HepG2 (cell line): ENCODE data around the gene UCK2. TPM values are rescaled to one million over a fixed set of nuclear protein-coding genes. Genes with fewer than 3 reads are reported as not detected.

ENCODE experiments used
- ATAC-seq: fragments of 200-7000 bp; cut with Tn5 transposase; 3 replicates; pipeline ENCODE4 v1.9.1; 2020; ENCODE audit warnings: mild to moderate bottlenecking, moderate library complexity
- BruUV-seq: library from RNA; stranded (reverse); fragments of 400-500 nt; replicated peaks from 2 replicates; lab custom pipeline; 2021; lab: Mats Ljungman, UMichigan
- CTCF ChIA-PET: fragments of 300-600 bp; formaldehyde crosslinking; extraction: SDS; loops from one replicate; lab custom pipeline; 2021; ENCODE audit warnings: low total read pairs, inconsistent platforms, low intra/inter-chr PET ratio; lab: Yijun Ruan, JAX
- POLR2A ChIA-PET: fragments of 350-600 bp; sonication (Branson Sonifier 250); formaldehyde crosslinking; loops from one replicate; lab custom pipeline; 2020; ENCODE audit warnings: antibody characterized with exemption, inconsistent platforms; lab: Yijun Ruan, JAX
- DNase-seq: peaks from one replicate; pipeline ENCODE4 v3.0.0-alpha.2; 2015; ENCODE audit warnings: low spot score
- FAIRE-seq: peaks from 3 replicates; lab custom pipeline; 2011; peaks lifted over from hg19 to GRCh38; lab: Jason Lieb, UNC
- H2AFZ ChIP-seq: one replicate; pipeline ENCODE4 v1.6.1; 2011; ENCODE audit warnings: low read length, inconsistent platforms
- H3K27ac ChIP-seq: fragments of 300-600 bp; 3 replicates; pipeline ENCODE4 v1.8.0; 2011; ENCODE audit warnings: mixed run types, mild to moderate bottlenecking, mixed read lengths, low read length, inconsistent platforms; ENCODE audit not compliant: insufficient read depth; ENCODE audit errors: extremely low read length
- H3K27me3 ChIP-seq, 2 experiments: fragments of 200-600 bp in 1 of 2; 2 replicates in 1 of 2; 3 replicates in 1 of 2; pipeline versions ENCODE4 v1.6.0 to v1.8.0; 2011; ENCODE audit warnings: low read length in 2 of 2, mild to moderate bottlenecking in 2 of 2, moderate library complexity in 2 of 2, inconsistent platforms in 1 of 2; ENCODE audit not compliant: insufficient read depth in 2 of 2, control insufficient read depth in 1 of 2
- H3K36me3 ChIP-seq, 2 experiments: fragments of 200-600 bp in 1 of 2; replicated peaks in 1 of 2; 2 replicates in 1 of 2; 3 replicates in 1 of 2; pipeline versions ENCODE4 v1.5.1 to v1.8.0; 2011; ENCODE audit warnings: low read length in 2 of 2, inconsistent platforms in 1 of 2; ENCODE audit not compliant: insufficient read depth in 2 of 2, control insufficient read depth in 1 of 2
- H3K4me1 ChIP-seq: 2 replicates; pipeline ENCODE4 v1.5.1; 2012; ENCODE audit warnings: low read length, inconsistent platforms; ENCODE audit not compliant: insufficient read depth
- H3K4me2 ChIP-seq: 2 replicates; pipeline ENCODE4 v1.6.0; 2011; ENCODE audit warnings: low read depth, low read length, inconsistent platforms
- H3K4me3 ChIP-seq, 3 experiments: fragments of 200-600 bp in 1 of 3; sonication (generic), shearing (Covaris generic) in 1 of 3; replicated peaks in 1 of 3; 2 replicates each; pipeline ENCODE4 v1.5.1; 2011 to 2016; ENCODE audit warnings: low read length in 3 of 3, inconsistent platforms in 2 of 3, low read depth in 2 of 3, mild to moderate bottlenecking in 2 of 3, control low read depth in 1 of 3, mixed read lengths in 1 of 3; ENCODE audit not compliant: insufficient read depth in 1 of 3
- H3K79me2 ChIP-seq: one replicate; pipeline ENCODE4 v1.6.1; 2011; ENCODE audit warnings: low read length, inconsistent platforms; ENCODE audit not compliant: insufficient read depth
- H3K9ac ChIP-seq: 2 replicates; pipeline ENCODE4 v1.6.0; 2011; ENCODE audit warnings: mild to moderate bottlenecking, low read depth, low read length, inconsistent platforms; ENCODE audit not compliant: insufficient read depth
- H3K9me3 ChIP-seq: 2 replicates; pipeline ENCODE4 v1.5.1; 2012; ENCODE audit warnings: mild to moderate bottlenecking, low read length
- H4K20me1 ChIP-seq: 2 replicates; pipeline ENCODE4 v1.6.0; 2011; ENCODE audit warnings: inconsistent platforms, mild to moderate bottlenecking, low read length, moderate library complexity; ENCODE audit not compliant: insufficient read depth
- ARNT ChIP-seq: fragments of 450-650 bp; IDR thresholded peaks from 2 replicates; pipeline ENCODE4 v1.6.1; 2017
- BORCS8-MEF2B ChIP-seq: sonication (generic); formaldehyde crosslinking; IDR thresholded peaks from 2 replicates; pipeline ENCODE4 v1.8.0; 2022; ENCODE audit warnings: mild to moderate bottlenecking, missing genetic modification reagents
- HMG20A ChIP-seq: IDR thresholded peaks from 2 replicates; pipeline ENCODE4 v1.6.1; 2016; ENCODE audit warnings: borderline replicate concordance
- KMT2A ChIP-seq: sonication (generic); formaldehyde crosslinking; IDR thresholded peaks from 2 replicates; pipeline ENCODE4 v1.4.0; 2020; ENCODE audit warnings: missing genetic modification reagents
- MIER3 ChIP-seq: IDR thresholded peaks from 2 replicates; pipeline ENCODE4 v1.6.1; 2016; ENCODE audit warnings: missing compliant biosample characterization, borderline replicate concordance
- NFE2 ChIP-seq: sonication (generic); formaldehyde crosslinking; IDR thresholded peaks from 2 replicates; pipeline ENCODE4 v1.4.0; 2020; ENCODE audit warnings: missing genetic modification reagents
- STAG1 ChIP-seq: sonication (generic); formaldehyde crosslinking; IDR thresholded peaks from 2 replicates; pipeline ENCODE4 v1.4.0; 2020; ENCODE audit warnings: missing genetic modification reagents
- TBP ChIP-seq: sonication (generic); formaldehyde crosslinking; IDR thresholded peaks from 2 replicates; pipeline ENCODE4 v1.5.0; 2020; ENCODE audit warnings: missing genetic modification reagents
- TCF12 ChIP-seq, 2 experiments: fragments of 450-650 bp in 1 of 2; sonication (generic) in 1 of 2; formaldehyde crosslinking in 1 of 2; IDR thresholded peaks; 2 replicates each; pipeline versions ENCODE4 v1.6.1 to v1.8.0; 2017 to 2022; ENCODE audit warnings: antibody characterized with exemption in 1 of 2, mild to moderate bottlenecking in 1 of 2, missing genetic modification reagents in 1 of 2, moderate library complexity in 1 of 2
- ZBTB42 ChIP-seq: sonication (generic); formaldehyde crosslinking; IDR thresholded peaks from 2 replicates; pipeline ENCODE4 v1.5.0; 2020; ENCODE audit warnings: mild to moderate bottlenecking, missing genetic modification reagents
- ZNF33A ChIP-seq: sonication (generic); formaldehyde crosslinking; IDR thresholded peaks from 2 replicates; pipeline ENCODE4 v1.5.1; 2020; ENCODE audit warnings: missing genetic modification reagents, mild to moderate bottlenecking, moderate library complexity, borderline replicate concordance
- ZNF362 ChIP-seq: sonication (generic); formaldehyde crosslinking; IDR thresholded peaks from 2 replicates; pipeline ENCODE4 v1.4.0; 2020; ENCODE audit warnings: missing genetic modification reagents, mild to moderate bottlenecking, borderline replicate concordance
- ZNF512B ChIP-seq: sonication (generic); formaldehyde crosslinking; IDR thresholded peaks from 2 replicates; pipeline ENCODE4 v1.5.1; 2020; ENCODE audit warnings: missing genetic modification reagents, mild to moderate bottlenecking, borderline replicate concordance
- ZNF577 ChIP-seq: sonication (generic); formaldehyde crosslinking; IDR thresholded peaks from 2 replicates; pipeline ENCODE4 v1.4.0; 2020; ENCODE audit warnings: mild to moderate bottlenecking, low read depth, missing genetic modification reagents, borderline replicate concordance
- WGBS: methylation state at CpG from one replicate; pipeline ENCODE4 v1.1.6; 2017; ENCODE audit warnings: low lambda C conversion rate; 5-methylcytosine and 5-hydroxymethylcytosine counted together
- in situ Hi-C: cut with HindIII; loops from 2 replicates; pipeline ENCODE4 v1.10.0; 2017; ENCODE audit warnings: low pct_unique_long_range_greater_than_20kb; ENCODE audit not compliant: extremely low pct_ligation_motif_present
- intact Hi-C: fragments of 100-400 bp; cut with micrococcal nuclease; formaldehyde crosslinking; loops from one replicate; pipeline ENCODE4 v1.10.0; 2022; ENCODE audit not compliant: unreplicated experiment
- polyA plus RNA-seq, 8 experiments: library from polyadenylated mRNA; depleted of rRNA in 3 of 8; stranded (reverse) in 7 of 8; unstranded in 1 of 8; fragments of >200 nt; fragmentation: Illumina TruSeq in 4 of 8; extraction: Trizol in 4 of 8; gene quantifications; 2 replicates each; pipeline versions ENCODE4 v1.2.1 to v1.2.3, GENCODE V29; 2011 to 2016; ENCODE audit warnings: low read depth in 4 of 8, missing spikeins in 1 of 8, mixed read lengths in 1 of 8; ENCODE audit not compliant: insufficient read depth in 1 of 8
- total RNA-seq, 5 experiments: library from RNA; depleted of rRNA; stranded (reverse); fragments of >200 nt; fragmentation: Illumina TruSeq; extraction: Trizol; gene quantifications; 2 replicates each; pipeline ENCODE4 v1.2.3, GENCODE V29; 2016; ENCODE audit warnings: low read depth in 1 of 5
- TF ChIP-seq, protein P1 (sequence below): sonication (generic); formaldehyde crosslinking; IDR thresholded peaks from 2 replicates; pipeline ENCODE4 v1.4.0; 2020; ENCODE audit warnings: missing genetic modification reagents, borderline replicate concordance

UCK2 gene
- total and polyA plus RNA-seq, 2 of the 13 experiments (the other 11 are each of a cell fraction or from before 2014, with no cell fraction given) = 64.3 to 78.0 TPM

DNA sequence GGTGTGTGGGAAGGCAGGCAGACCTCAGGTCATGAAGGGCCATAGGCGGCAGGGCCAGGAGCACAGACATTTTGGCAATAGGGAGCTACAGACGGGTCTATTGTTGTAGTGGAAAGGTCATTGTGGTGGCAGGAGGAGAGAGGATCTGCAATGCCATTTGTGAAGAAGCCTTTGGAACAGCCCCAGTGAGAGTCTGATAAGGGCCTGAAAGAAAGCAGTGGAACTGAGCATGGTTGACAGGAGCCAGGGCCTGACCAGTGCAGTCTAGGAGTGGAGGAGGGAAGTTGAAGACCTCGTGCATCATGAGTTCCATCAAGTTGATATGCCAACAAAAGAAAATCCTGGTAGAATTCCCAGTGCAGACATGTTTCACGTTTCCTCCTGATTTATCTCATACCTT, 65.5 kb downstream of the UCK2 start:
- Histone ChIP-seq H3K79me2 (peaks cover 24% of the 10 kb centered on the region), H3K4me1 (peaks cover 5% of the 10 kb centered on the region), H4K20me1 (no peaks in the 10 kb centered on the region), H3K9ac (no peak overlapping the region), H3K27me3 (no peaks in the 10 kb centered on the region), H3K4me3 (no peak overlapping the region), H3K4me2 (no peak overlapping the region), H3K9me3 (no peaks in the 10 kb centered on the region), H3K27ac (no peak overlapping the region), H2AFZ (no peak overlapping the region), H3K36me3 (peaks cover 49 to 79% of the 10 kb centered on the region in 2 experiments)
- TSS peak; percentile 20 for BruUV-seq
- no peak for TF ChIP-seq ZBTB42 (CRISPR knock-in tag)
- no peak for TF ChIP-seq HMG20A (CRISPR knock-in tag)
- TF ChIP-seq NFE2 = no peak
- TF ChIP-seq, protein P1, sequence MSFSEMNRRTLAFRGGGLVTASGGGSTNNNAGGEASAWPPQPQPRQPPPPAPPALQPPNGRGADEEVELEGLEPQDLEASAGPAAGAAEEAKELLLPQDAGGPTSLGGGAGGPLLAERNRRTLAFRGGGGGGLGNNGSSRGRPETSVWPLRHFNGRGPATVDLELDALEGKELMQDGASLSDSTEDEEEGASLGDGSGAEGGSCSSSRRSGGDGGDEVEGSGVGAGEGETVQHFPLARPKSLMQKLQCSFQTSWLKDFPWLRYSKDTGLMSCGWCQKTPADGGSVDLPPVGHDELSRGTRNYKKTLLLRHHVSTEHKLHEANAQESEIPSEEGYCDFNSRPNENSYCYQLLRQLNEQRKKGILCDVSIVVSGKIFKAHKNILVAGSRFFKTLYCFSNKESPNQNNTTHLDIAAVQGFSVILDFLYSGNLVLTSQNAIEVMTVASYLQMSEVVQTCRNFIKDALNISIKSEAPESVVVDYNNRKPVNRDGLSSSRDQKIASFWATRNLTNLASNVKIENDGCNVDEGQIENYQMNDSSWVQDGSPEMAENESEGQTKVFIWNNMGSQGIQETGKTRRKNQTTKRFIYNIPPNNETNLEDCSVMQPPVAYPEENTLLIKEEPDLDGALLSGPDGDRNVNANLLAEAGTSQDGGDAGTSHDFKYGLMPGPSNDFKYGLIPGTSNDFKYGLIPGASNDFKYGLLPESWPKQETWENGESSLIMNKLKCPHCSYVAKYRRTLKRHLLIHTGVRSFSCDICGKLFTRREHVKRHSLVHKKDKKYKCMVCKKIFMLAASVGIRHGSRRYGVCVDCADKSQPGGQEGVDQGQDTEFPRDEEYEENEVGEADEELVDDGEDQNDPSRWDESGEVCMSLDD = no peak
- no peak for TF ChIP-seq TBP (CRISPR knock-in tag)
- TF ChIP-seq BORCS8-MEF2B (CRISPR knock-in tag) = no peak
- TF ChIP-seq MIER3 (CRISPR knock-in tag) = no peak
- no peak for TF ChIP-seq ARNT
- no peak for TF ChIP-seq ZNF577 (CRISPR knock-in tag)
- no peak for TF ChIP-seq KMT2A (CRISPR knock-in tag)
- TF ChIP-seq ZNF512B = no peak
- no peak for TF ChIP-seq TCF12 (IDR thresholded peaks at IDR 0.05)
- no peak for TF ChIP-seq TCF12 (CRISPR knock-in tag; IDR thresholded peaks at IDR 0.05)
- TF ChIP-seq STAG1 (CRISPR knock-in tag) = no peak
- TF ChIP-seq ZNF33A (CRISPR knock-in tag) = no peak
- TF ChIP-seq ZNF362 (CRISPR knock-in tag) = no peak
- intact Hi-C loops = no loop called here
- in situ Hi-C loops = no loop called here
- POLR2A ChIA-PET = no interaction called here
- 93% methylated on average over 4 of the region's 4 CpGs for WGBS
- FAIRE-seq (no peak), ATAC-seq (no peak), DNase-seq (no peak)
- CTCF ChIA-PET = no interaction called here
